GM23338 (cell line): ENCODE measurements around the gene SLC6A19. TPM values are rescaled to one million over a fixed set of nuclear protein-coding genes. Genes with fewer than 3 reads are reported as not detected.

ENCODE experiments used
- CREB1 ChIP-seq: fragments of 250-450 bp; sonication (Bioruptor Pico); IDR thresholded peaks from 2 replicates; pipeline ENCODE4 v1.5.0; 2020; ENCODE audit warnings: low read depth, mild to moderate bottlenecking, moderate library complexity
- EZH2 ChIP-seq: fragments of 200-600 bp; sonication (generic); IDR thresholded peaks from one replicate; pipeline ENCODE4 v1.8.0; 2017; ENCODE audit warnings: antibody characterized with exemption, mild to moderate bottlenecking, low read depth; ENCODE audit not compliant: unreplicated experiment
- JUNB ChIP-seq: IDR thresholded peaks from one replicate; pipeline ENCODE4 v1.6.1; 2016; ENCODE audit warnings: antibody characterized with exemption; ENCODE audit not compliant: unreplicated experiment
- POLR2AphosphoS5 ChIP-seq: IDR thresholded peaks from 2 replicates; pipeline ENCODE4 v1.6.1; 2016; ENCODE audit warnings: antibody characterized with exemption, low read depth
- ZNF114 ChIP-seq: fragments of 250-450 bp; sonication (Bioruptor Pico); IDR thresholded peaks from 2 replicates; pipeline ENCODE4 v1.5.0; 2020; ENCODE audit warnings: mild to moderate bottlenecking, moderate library complexity
- polyA plus RNA-seq: library from polyadenylated mRNA; unstranded; fragments of >200 nt; fragmentation: Nextera tagmentation; extraction: Ambion mirVana; gene quantifications from 2 replicates; pipeline ENCODE4 v1.2.1, GENCODE V29; 2016
- total RNA-seq: library from RNA; depleted of rRNA; stranded (reverse); fragments of >200 nt; shearing (Covaris generic); gene quantifications from 2 replicates; pipeline ENCODE4 v1.2.3, GENCODE V29; 2014
- TF ChIP-seq, protein P1 (sequence below): fragments of 250-450 bp; sonication (Bioruptor Pico); IDR thresholded peaks from 2 replicates; pipeline ENCODE4 v1.5.0; 2020; ENCODE audit warnings: mild to moderate bottlenecking, moderate library complexity
- TF ChIP-seq, protein P2 (sequence below), 2 experiments: fragments of 200-600 bp in 1 of 2; sonication (generic) in 1 of 2; conservative IDR thresholded peaks; 2 replicates each; pipeline versions ENCODE4 v1.5.1 to v1.6.1; 2016 to 2017; ENCODE audit warnings: antibody characterized with exemption in 2 of 2, low read depth in 2 of 2, mild to moderate bottlenecking in 2 of 2, moderate library complexity in 1 of 2
- TF ChIP-seq, protein P3 (sequence below): IDR thresholded peaks from one replicate; pipeline ENCODE4 v1.6.1; 2018; ENCODE audit warnings: antibody characterized with exemption; ENCODE audit not compliant: unreplicated experiment

The SLC6A19 gene
- total and polyA plus RNA-seq, 2 experiments from 2014 or later, result not detected

DNA sequence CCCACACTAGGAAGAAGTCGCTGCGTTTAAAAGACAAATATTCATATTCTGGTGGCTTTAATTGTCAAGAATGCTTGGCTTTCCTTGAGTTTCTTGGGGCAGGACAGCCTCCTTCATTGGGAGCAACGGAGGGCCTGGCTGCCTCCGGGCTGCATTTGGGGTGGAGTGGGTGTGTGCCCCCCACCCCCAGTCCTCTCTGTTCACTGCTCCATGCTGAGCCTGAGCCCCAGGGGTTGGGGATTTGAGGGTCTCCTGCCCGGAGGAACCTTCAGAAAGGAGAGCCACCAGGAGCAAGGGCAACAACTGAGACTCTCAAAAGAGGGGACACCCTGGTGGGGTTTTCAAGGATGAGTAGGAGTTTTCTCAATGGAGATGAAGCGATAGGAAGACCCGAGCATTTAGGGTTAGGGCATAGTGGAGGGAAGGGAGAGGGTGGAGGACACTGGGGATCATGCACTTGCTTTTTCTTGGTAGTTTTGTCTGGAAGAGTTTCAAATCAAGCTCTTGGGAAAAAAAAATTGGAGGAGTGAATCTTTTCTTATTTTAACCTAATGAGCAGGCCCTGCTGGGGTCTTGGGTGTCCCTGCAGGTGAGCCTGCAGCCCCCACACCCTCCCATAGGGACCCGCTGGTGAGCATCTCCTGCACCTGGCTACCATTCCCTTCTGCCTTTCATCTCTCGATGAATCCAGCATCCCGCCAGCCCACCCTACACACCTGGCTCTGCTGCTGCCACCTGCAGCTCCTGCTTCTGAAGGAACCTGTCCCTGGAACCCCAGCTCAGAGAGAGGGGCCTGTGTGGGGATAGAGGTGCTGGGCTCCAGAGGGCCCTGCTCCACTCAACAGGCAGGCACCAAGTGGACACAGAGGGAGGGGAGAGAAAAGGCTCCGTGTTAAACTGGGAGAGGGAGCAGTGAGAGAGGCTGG lies 4.1 kb downstream of the SLC6A19 start (continued):
- TF ChIP-seq, protein P1, sequence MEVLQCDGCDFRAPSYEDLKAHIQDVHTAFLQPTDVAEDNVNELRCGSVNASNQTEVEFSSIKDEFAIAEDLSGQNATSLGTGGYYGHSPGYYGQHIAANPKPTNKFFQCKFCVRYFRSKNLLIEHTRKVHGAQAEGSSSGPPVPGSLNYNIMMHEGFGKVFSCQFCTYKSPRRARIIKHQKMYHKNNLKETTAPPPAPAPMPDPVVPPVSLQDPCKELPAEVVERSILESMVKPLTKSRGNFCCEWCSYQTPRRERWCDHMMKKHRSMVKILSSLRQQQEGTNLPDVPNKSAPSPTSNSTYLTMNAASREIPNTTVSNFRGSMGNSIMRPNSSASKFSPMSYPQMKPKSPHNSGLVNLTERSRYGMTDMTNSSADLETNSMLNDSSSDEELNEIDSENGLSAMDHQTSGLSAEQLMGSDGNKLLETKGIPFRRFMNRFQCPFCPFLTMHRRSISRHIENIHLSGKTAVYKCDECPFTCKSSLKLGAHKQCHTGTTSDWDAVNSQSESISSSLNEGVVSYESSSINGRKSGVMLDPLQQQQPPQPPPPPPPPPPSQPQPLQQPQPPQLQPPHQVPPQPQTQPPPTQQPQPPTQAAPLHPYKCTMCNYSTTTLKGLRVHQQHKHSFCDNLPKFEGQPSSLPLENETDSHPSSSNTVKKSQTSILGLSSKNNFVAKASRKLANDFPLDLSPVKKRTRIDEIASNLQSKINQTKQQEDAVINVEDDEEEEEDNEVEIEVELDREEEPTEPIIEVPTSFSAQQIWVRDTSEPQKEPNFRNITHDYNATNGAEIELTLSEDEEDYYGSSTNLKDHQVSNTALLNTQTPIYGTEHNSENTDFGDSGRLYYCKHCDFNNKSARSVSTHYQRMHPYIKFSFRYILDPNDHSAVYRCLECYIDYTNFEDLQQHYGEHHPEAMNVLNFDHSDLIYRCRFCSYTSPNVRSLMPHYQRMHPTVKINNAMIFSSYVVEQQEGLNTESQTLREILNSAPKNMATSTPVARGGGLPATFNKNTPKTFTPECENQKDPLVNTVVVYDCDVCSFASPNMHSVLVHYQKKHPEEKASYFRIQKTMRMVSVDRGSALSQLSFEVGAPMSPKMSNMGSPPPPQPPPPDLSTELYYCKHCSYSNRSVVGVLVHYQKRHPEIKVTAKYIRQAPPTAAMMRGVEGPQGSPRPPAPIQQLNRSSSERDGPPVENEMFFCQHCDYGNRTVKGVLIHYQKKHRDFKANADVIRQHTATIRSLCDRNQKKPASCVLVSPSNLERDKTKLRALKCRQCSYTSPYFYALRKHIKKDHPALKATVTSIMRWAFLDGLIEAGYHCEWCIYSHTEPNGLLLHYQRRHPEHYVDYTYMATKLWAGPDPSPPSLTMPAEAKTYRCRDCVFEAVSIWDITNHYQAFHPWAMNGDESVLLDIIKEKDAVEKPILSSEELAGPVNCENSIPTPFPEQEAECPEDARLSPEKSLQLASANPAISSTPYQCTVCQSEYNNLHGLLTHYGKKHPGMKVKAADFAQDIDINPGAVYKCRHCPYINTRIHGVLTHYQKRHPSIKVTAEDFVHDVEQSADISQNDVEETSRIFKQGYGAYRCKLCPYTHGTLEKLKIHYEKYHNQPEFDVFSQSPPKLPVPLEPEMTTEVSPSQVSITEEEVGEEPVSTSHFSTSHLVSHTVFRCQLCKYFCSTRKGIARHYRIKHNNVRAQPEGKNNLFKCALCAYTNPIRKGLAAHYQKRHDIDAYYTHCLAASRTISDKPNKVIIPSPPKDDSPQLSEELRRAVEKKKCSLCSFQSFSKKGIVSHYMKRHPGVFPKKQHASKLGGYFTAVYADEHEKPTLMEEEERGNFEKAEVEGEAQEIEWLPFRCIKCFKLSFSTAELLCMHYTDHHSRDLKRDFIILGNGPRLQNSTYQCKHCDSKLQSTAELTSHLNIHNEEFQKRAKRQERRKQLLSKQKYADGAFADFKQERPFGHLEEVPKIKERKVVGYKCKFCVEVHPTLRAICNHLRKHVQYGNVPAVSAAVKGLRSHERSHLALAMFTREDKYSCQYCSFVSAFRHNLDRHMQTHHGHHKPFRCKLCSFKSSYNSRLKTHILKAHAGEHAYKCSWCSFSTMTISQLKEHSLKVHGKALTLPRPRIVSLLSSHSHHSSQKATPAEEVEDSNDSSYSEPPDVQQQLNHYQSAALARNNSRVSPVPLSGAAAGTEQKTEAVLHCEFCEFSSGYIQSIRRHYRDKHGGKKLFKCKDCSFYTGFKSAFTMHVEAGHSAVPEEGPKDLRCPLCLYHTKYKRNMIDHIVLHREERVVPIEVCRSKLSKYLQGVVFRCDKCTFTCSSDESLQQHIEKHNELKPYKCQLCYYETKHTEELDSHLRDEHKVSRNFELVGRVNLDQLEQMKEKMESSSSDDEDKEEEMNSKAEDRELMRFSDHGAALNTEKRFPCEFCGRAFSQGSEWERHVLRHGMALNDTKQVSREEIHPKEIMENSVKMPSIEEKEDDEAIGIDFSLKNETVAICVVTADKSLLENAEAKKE (CRISPR knock-in tag), result no peak
- TF ChIP-seq EZH2 (no peak), CREB1 (CRISPR knock-in tag) (no peak), POLR2AphosphoS5 (no peak), JUNB (no peak), ZNF114 (CRISPR knock-in tag) (no peak)
- TF ChIP-seq, protein P2, sequence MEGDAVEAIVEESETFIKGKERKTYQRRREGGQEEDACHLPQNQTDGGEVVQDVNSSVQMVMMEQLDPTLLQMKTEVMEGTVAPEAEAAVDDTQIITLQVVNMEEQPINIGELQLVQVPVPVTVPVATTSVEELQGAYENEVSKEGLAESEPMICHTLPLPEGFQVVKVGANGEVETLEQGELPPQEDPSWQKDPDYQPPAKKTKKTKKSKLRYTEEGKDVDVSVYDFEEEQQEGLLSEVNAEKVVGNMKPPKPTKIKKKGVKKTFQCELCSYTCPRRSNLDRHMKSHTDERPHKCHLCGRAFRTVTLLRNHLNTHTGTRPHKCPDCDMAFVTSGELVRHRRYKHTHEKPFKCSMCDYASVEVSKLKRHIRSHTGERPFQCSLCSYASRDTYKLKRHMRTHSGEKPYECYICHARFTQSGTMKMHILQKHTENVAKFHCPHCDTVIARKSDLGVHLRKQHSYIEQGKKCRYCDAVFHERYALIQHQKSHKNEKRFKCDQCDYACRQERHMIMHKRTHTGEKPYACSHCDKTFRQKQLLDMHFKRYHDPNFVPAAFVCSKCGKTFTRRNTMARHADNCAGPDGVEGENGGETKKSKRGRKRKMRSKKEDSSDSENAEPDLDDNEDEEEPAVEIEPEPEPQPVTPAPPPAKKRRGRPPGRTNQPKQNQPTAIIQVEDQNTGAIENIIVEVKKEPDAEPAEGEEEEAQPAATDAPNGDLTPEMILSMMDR (conservative IDR thresholded peaks at IDR 0.05; ENCODE audit: low read depth in 2 of 2), result no peak
- TF ChIP-seq, protein P3, sequence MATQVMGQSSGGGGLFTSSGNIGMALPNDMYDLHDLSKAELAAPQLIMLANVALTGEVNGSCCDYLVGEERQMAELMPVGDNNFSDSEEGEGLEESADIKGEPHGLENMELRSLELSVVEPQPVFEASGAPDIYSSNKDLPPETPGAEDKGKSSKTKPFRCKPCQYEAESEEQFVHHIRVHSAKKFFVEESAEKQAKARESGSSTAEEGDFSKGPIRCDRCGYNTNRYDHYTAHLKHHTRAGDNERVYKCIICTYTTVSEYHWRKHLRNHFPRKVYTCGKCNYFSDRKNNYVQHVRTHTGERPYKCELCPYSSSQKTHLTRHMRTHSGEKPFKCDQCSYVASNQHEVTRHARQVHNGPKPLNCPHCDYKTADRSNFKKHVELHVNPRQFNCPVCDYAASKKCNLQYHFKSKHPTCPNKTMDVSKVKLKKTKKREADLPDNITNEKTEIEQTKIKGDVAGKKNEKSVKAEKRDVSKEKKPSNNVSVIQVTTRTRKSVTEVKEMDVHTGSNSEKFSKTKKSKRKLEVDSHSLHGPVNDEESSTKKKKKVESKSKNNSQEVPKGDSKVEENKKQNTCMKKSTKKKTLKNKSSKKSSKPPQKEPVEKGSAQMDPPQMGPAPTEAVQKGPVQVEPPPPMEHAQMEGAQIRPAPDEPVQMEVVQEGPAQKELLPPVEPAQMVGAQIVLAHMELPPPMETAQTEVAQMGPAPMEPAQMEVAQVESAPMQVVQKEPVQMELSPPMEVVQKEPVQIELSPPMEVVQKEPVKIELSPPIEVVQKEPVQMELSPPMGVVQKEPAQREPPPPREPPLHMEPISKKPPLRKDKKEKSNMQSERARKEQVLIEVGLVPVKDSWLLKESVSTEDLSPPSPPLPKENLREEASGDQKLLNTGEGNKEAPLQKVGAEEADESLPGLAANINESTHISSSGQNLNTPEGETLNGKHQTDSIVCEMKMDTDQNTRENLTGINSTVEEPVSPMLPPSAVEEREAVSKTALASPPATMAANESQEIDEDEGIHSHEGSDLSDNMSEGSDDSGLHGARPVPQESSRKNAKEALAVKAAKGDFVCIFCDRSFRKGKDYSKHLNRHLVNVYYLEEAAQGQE, result no peak
